GM12878 (cell line): ENCODE data around the gene BUB1B. TPM values are rescaled to one million over a fixed set of nuclear protein-coding genes. Genes with fewer than 3 reads are reported as not detected.

Experiments used
- ATAC-seq: fragments of 200-7000 bp; cut with Tn5 transposase; 3 replicates; pipeline ENCODE4 v1.9.1; 2020; ENCODE audit warnings: mild to moderate bottlenecking, moderate library complexity
- BruUV-seq: library from RNA; stranded (reverse); fragments of 400-500 nt; replicated peaks from 2 replicates; lab custom pipeline; 2021; lab: Mats Ljungman, UMichigan
- CTCF ChIA-PET: fragments of 300-600 bp; sonication (Branson Sonifier 250); formaldehyde crosslinking; extraction: SDS; loops from one replicate; lab custom pipeline; 2021; ENCODE audit warnings: inconsistent platforms; lab: Yijun Ruan, JAX
- POLR2A ChIA-PET: fragments of 350-600 bp; formaldehyde crosslinking; extraction: SDS; loops from one replicate; lab custom pipeline; 2021; ENCODE audit warnings: inconsistent platforms; lab: Charles Lee
- RAD21 ChIA-PET: fragments of 300-600 bp; sonication (Branson Sonifier 250); formaldehyde crosslinking; loops from one replicate; lab custom pipeline; 2023; ENCODE audit warnings: antibody characterized with exemption; ENCODE audit not compliant: unreplicated experiment; lab: Charles Lee
- SMC1A ChIA-PET: fragments of 300-600 bp; sonication (Branson Sonifier 250); formaldehyde crosslinking; loops from one replicate; lab custom pipeline; 2023; ENCODE audit not compliant: unreplicated experiment, uncharacterized antibody; lab: Charles Lee
- DNase-seq: peaks from one replicate; pipeline ENCODE4 v3.0.0-alpha.2; 2011; ENCODE audit warnings: low read depth, low spot score
- FAIRE-seq: peaks from 3 replicates; lab custom pipeline; 2011; peaks lifted over from hg19 to GRCh38; lab: Jason Lieb, UNC
- H2AFZ ChIP-seq: 2 replicates; pipeline ENCODE4 v1.6.0; 2011; ENCODE audit warnings: low read depth, low read length, control low read depth; ENCODE audit not compliant: control insufficient read depth
- H3K27ac ChIP-seq: 2 replicates; pipeline ENCODE4 v1.5.1; 2011; ENCODE audit warnings: control low read depth; ENCODE audit not compliant: control insufficient read depth, insufficient read depth
- H3K27me3 ChIP-seq, 2 experiments: replicated peaks in 1 of 2; 2 replicates each; pipeline versions ENCODE4 v1.6.0 to v1.6.1; 2011; ENCODE audit warnings: low read length in 1 of 2; ENCODE audit not compliant: control insufficient read depth in 2 of 2, insufficient read depth in 2 of 2
- H3K36me3 ChIP-seq, 2 experiments: 2 replicates each; pipeline ENCODE4 v1.5.1; 2011; ENCODE audit warnings: low read length in 1 of 2; ENCODE audit not compliant: control insufficient read depth in 2 of 2, insufficient read depth in 2 of 2
- H3K4me1 ChIP-seq: 2 replicates; pipeline ENCODE4 v1.6.1; 2011; ENCODE audit warnings: mild to moderate bottlenecking, low read length, moderate library complexity, mixed read lengths; ENCODE audit not compliant: control insufficient read depth, insufficient read depth
- H3K4me2 ChIP-seq: 2 replicates; pipeline ENCODE4 v1.6.0; 2011; ENCODE audit warnings: control low read depth; ENCODE audit not compliant: control insufficient read depth, insufficient read depth
- H3K4me3 ChIP-seq: fragments of 200-600 bp; sonication (generic); 2 replicates; pipeline ENCODE4 v1.5.1; 2016
- H3K79me2 ChIP-seq: 2 replicates; pipeline ENCODE4 v1.6.0; 2011; ENCODE audit warnings: low read length; ENCODE audit not compliant: control insufficient read depth, insufficient read depth
- H3K9ac ChIP-seq: 2 replicates; pipeline ENCODE4 v1.8.0; 2011; ENCODE audit warnings: low read length, control low read depth, mixed read lengths; ENCODE audit not compliant: control insufficient read depth, insufficient read depth
- H3K9me3 ChIP-seq: replicated peaks from 3 replicates; pipeline ENCODE4 v1.5.1; 2011; ENCODE audit warnings: mild to moderate bottlenecking, low read length; ENCODE audit not compliant: control insufficient read depth, insufficient read depth
- H4K20me1 ChIP-seq: 2 replicates; pipeline ENCODE4 v1.6.0; 2011; ENCODE audit not compliant: control insufficient read depth, insufficient read depth
- CEBPZ ChIP-seq: fragments of 150-350 bp; IDR thresholded peaks from 2 replicates; pipeline ENCODE4 v1.6.1; 2016; ENCODE audit warnings: low read depth, low read length
- JUNB ChIP-seq: IDR thresholded peaks from 2 replicates; pipeline ENCODE4 v1.6.1; 2016; ENCODE audit warnings: antibody characterized with exemption, mild to moderate bottlenecking
- MTA3 ChIP-seq: IDR thresholded peaks from 2 replicates; pipeline ENCODE4 v1.6.1; 2012; ENCODE audit warnings: low read length, inconsistent platforms, borderline replicate concordance
- TCF12 ChIP-seq: IDR thresholded peaks from 2 replicates; pipeline ENCODE4 v1.6.1; 2011; ENCODE audit warnings: low read depth, mild to moderate bottlenecking, low read length
- WGBS: methylation state at CpG from one replicate; pipeline ENCODE4 v1.1.6; 2016; ENCODE audit warnings: low lambda C conversion rate; ENCODE audit not compliant: insufficient replicate concordance, insufficient coverage; ENCODE audit errors: missing lambda C conversion rate; 5-methylcytosine and 5-hydroxymethylcytosine counted together
- in situ Hi-C: fragments of 300-500 bp; cut with MboI; formaldehyde crosslinking; loops from 9 replicates; pipeline ENCODE4 v1.14.3; 2018; ENCODE audit warnings: mixed read lengths
- intact Hi-C: fragments of 100-400 bp; cut with micrococcal nuclease; formaldehyde crosslinking; loops from one replicate; pipeline ENCODE4 v1.14.2; 2022; ENCODE audit not compliant: unreplicated experiment
- polyA plus RNA-seq, 11 experiments: library from polyadenylated mRNA; depleted of rRNA in 4 of 11; unstranded in 6 of 11; stranded (reverse) in 5 of 11; fragments of >200 nt; fragmentation: Nextera tagmentation in 4 of 11; fragmentation: Illumina TruSeq in 1 of 11; extraction: Ambion mirVana in 4 of 11; extraction: Trizol in 1 of 11; gene quantifications; 1 replicate in 1 of 11; 2 replicates in 10 of 11; pipeline versions ENCODE4 v1.2.1 to v1.2.3, GENCODE V29; 2011 to 2016; ENCODE audit warnings: inconsistent platforms in 2 of 11, missing spikeins in 2 of 11, low read depth in 1 of 11
- total RNA-seq, 4 experiments: library from RNA; depleted of rRNA in 3 of 4; stranded (reverse); fragments of >200 nt in 3 of 4; fragmentation: Illumina TruSeq in 1 of 4; extraction: Trizol in 1 of 4; gene quantifications; 2 replicates each; pipeline versions ENCODE4 v1.2.1 to v1.2.3, GENCODE V29; 2013 to 2021

The BUB1B gene
- total and polyA plus RNA-seq, 10 of the 15 experiments (the other 5 are each of a cell fraction or from before 2014, with no cell fraction given), result 29.1 to 98.6 (median 77.3) TPM

DNA sequence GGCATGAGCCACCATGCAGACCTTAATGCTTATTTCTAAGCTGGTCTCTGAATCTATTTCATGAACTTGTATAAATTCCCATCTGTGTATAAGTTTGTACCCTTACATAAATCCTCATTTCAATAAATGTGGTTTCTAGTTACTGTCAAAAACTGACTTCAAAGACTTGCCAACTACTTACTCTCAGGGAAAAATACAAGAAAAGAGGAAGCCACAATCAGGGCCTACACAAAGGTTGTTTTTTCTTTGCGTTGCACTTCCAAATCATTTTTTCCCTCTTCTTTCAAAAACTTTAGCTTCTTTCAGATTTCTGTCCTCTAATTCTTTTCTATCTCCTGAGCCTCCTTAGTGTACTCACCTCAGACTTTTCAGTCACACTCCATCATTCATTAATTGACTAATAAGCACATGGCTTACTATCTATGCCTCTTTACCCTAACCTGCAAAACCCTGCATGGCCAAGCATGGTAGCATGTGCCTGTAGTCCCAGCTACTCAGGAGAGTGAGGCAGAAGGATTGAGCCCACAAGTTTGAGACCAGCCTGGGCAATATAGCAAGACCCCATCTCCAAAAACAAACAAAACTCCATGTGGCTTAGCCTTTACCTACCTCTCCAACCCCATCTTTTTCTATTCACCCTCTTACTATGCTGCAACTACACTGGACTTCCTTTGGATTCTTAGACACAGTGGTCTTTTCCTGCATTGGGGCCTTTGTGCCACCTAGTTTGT, 37.7 kb downstream of the BUB1B start:
- peaks cover 10 to 36% of the 10 kb centered on the region in 2 experiments for H3K36me3 ChIP-seq
- peaks cover 4% of the 10 kb centered on the region for H3K79me2 ChIP-seq
- H3K4me3 ChIP-seq, result no peak overlapping the region
- WGBS, result 100% methylated on average over 1 of the region's 1 CpG
- FAIRE-seq (no peak), ATAC-seq (no peak), DNase-seq (no peak)
- H2AFZ ChIP-seq, result no peak overlapping the region
- TF ChIP-seq JUNB (no peak), TCF12 (no peak), CEBPZ (no peak), MTA3 (no peak)
- ChIA-PET SMC1A (interaction anchor here (0.7 to 7.1 kb wide), 12 partner anchors 13 to 276 kb away, joined by 3 to 52 read pairs (median 4); no protein-coding TSS in a partner anchor), CTCF (interaction anchor here (0.9 to 3.2 kb wide), 7 partner anchors 13 to 169 kb away, joined by 3 to 20 read pairs (median 5); no protein-coding TSS in a partner anchor), RAD21 (interaction anchor here (0.6 to 2.1 kb wide), 8 partner anchors 14 to 153 kb away, joined by 3 to 9 read pairs (median 3); no protein-coding TSS in a partner anchor), POLR2A (no interaction called here)
- no peaks in the 10 kb centered on the region for H4K20me1 ChIP-seq
- no peak overlapping the region for H3K27ac ChIP-seq
- no TSS peak for BruUV-seq
- no peaks in the 10 kb centered on the region for H3K9me3 ChIP-seq
- H3K4me2 ChIP-seq, result no peak overlapping the region
- H3K4me1 ChIP-seq, result no peaks in the 10 kb centered on the region
- in situ Hi-C loops, result loop anchor here (10.0 kb wide), 2 partner anchors 154 to 1166 kb away; no protein-coding TSS in a partner anchor
- intact Hi-C loops, result no loop called here
- no peak overlapping the region for H3K9ac ChIP-seq
- no peaks in the 10 kb centered on the region for H3K27me3 ChIP-seq
